Endothelial cell (in vitro differentiated cells): ENCODE data around the gene AGPAT1. TPM values are rescaled to one million over a fixed set of nuclear protein-coding genes. Genes with fewer than 3 reads are reported as not detected.

ENCODE experiments used
- DNase-seq: peaks from one replicate; pipeline ENCODE4 v3.0.0; 2021; ENCODE audit warnings: low spot score
- H3K27ac Mint-ChIP-seq: one replicate; pipeline ENCODE4 v1.8.0; 2021; ENCODE audit warnings: mixed read lengths, inconsistent platforms; ENCODE audit not compliant: unreplicated experiment
- H3K27me3 Mint-ChIP-seq: one replicate; pipeline ENCODE4 v1.8.0; 2021; ENCODE audit warnings: mild to moderate bottlenecking, moderate library complexity, mixed read lengths, inconsistent platforms; ENCODE audit not compliant: unreplicated experiment
- H3K36me3 Mint-ChIP-seq: one replicate; pipeline ENCODE4 v1.8.0; 2021; ENCODE audit warnings: mild to moderate bottlenecking, low read depth, mixed read lengths, inconsistent platforms; ENCODE audit not compliant: unreplicated experiment
- H3K4me1 Mint-ChIP-seq: one replicate; pipeline ENCODE4 v1.8.0; 2021; ENCODE audit warnings: mild to moderate bottlenecking, mixed read lengths, inconsistent platforms; ENCODE audit not compliant: unreplicated experiment
- H3K4me3 Mint-ChIP-seq: one replicate; pipeline ENCODE4 v1.8.0; 2021; ENCODE audit warnings: mild to moderate bottlenecking, mixed read lengths, inconsistent platforms; ENCODE audit not compliant: unreplicated experiment
- H3K9me3 Mint-ChIP-seq: one replicate; pipeline ENCODE4 v1.8.0; 2021; ENCODE audit warnings: mixed read lengths, inconsistent platforms; ENCODE audit not compliant: unreplicated experiment
- total RNA-seq: library from RNA; stranded (reverse); fragmentation: NEBNext Ultra II Directional; extraction: Animal tissue kit (Norgen Biotek cat#: 25700); gene quantifications from one replicate; pipeline ENCODE4 v1.2.1, GENCODE V29; 2021; ENCODE audit not compliant: unreplicated experiment
- TF ChIP-seq, protein P1 (sequence below): fragments of 200-600 bp; sonication (generic); IDR thresholded peaks from one replicate; pipeline ENCODE4 v1.5.0; 2021; ENCODE audit warnings: antibody characterized with exemption; ENCODE audit not compliant: unreplicated experiment

AGPAT1 gene
- total RNA-seq, 1 donor from 2014 or later = 93.3 TPM

DNA sequence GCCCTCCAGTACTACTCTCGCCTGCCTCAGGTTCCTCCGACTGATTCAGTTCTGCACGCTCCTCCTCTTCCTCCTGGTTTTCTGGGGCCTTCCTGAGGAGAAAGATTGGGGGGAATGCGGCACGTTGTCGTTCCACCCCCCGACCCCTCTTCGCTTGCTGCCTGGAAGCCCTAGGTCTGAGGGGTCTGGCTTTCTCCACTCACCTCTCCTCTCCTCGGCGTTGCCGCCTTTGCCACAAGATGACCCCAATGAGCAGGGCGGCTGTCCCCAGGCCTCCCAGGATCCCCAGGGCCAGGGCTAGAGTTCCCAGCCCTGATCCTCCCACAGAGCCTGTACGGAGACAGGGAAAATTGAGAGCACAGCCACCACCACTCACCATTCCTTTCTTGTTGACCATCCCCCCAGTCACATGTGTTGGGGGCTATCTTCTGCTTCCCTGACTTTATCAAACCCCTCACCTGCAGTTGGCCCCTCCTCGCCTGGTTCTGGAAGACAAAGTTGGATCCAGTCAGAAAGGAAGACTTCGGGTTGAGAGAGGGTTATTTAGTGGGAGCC lies 5.3 kb upstream of the AGPAT1 start:
- DNase-seq = no peak
- TF ChIP-seq, protein P1, sequence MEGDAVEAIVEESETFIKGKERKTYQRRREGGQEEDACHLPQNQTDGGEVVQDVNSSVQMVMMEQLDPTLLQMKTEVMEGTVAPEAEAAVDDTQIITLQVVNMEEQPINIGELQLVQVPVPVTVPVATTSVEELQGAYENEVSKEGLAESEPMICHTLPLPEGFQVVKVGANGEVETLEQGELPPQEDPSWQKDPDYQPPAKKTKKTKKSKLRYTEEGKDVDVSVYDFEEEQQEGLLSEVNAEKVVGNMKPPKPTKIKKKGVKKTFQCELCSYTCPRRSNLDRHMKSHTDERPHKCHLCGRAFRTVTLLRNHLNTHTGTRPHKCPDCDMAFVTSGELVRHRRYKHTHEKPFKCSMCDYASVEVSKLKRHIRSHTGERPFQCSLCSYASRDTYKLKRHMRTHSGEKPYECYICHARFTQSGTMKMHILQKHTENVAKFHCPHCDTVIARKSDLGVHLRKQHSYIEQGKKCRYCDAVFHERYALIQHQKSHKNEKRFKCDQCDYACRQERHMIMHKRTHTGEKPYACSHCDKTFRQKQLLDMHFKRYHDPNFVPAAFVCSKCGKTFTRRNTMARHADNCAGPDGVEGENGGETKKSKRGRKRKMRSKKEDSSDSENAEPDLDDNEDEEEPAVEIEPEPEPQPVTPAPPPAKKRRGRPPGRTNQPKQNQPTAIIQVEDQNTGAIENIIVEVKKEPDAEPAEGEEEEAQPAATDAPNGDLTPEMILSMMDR = no peak
- H3K27me3 Mint-ChIP-seq = peaks cover 9% of the 10 kb centered on the region
- H3K36me3 Mint-ChIP-seq = peaks cover 14% of the 10 kb centered on the region
- H3K27ac Mint-ChIP-seq = no peak overlapping the region
- no peaks in the 10 kb centered on the region for H3K9me3 Mint-ChIP-seq
- peak overlapping the region; percentile 25 for H3K4me3 Mint-ChIP-seq
- H3K4me1 Mint-ChIP-seq = peaks cover 58% of the 10 kb centered on the region

DNA sequence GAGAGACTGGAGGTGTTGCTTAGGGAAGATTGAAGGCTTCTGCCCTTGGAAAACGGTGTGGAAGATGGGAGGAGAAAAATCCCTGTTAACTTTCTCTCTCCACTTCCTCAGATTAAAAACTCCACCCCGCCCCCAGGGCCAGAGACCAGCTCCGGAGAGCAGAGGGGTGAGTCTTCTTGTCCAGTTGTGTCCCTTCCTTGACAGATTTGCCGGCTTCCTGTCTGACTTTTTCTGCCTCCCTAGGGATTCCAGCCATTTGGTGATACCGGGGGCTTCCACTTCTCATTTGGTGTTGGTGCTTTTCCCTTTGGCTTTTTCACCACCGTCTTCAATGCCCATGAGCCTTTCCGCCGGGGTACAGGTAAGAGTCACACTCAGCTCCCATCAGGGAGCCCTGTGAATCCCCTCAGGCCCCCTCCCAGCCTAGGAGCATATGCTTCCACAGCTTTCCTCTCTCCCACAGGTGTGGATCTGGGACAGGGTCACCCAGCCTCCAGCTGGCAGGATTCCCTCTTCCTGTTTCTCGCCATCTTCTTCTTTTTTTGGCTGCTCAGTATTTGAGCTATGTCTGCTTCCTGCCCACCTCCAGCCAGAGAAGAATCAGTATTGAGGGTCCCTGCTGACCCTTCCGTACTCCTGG lies 4.0 kb upstream of the AGPAT1 start:
- Mint-ChIP-seq H3K27me3 (peaks cover 9% of the 10 kb centered on the region), H3K27ac (peak overlapping the region; percentile 95), H3K9me3 (no peaks in the 10 kb centered on the region), H3K36me3 (peaks cover 7% of the 10 kb centered on the region), H3K4me3 (peak overlapping the region; percentile 98), H3K4me1 (peaks cover 56% of the 10 kb centered on the region)
- no peak for DNase-seq
- TF ChIP-seq, protein P1 = no peak

DNA sequence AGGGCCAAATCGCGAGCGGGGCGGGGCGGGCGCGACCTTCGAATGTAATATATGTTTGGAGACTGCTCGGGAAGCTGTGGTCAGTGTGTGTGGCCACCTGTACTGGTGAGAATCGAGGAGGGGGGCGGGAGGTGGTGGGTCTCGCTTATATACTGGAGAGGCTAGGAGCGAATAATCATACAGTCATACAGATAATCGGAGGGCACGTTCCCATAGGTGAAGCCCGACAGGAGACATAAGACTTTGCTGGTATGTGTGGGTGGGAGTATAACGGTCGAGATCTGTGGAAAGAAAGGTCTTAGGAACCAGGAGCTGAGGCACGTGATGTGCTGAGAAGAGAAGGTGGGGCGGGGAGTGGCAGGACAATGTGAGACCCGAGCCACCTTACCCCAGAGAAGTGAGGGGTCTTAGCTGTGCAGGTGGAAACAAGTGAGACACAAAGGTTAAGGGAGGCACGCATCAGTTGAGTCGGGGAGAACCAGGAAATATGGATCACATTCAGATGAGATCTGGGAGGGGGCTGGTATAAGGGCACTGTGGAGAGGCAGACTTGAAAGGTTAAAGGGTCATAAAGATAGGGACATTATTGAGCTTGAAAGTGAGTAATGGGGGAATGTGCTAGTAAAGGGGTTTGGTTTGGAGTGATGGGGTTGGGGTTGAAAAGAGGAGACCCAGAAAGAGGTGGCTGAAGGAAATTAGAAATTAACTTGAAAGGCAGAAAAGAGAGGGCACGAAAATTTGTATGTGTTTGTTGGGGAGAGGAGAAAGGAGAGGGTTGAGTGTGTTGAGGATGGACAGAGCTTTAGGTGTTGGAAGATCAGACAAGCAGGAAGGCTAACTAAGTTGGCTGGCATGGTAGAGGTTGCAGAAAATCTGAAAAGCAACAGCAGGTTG lies 2.9 kb upstream of the AGPAT1 start:
- H3K9me3 Mint-ChIP-seq = no peaks in the 10 kb centered on the region
- H3K36me3 Mint-ChIP-seq = peaks cover 7% of the 10 kb centered on the region
- TF ChIP-seq, protein P1 = no peak
- peaks cover 12% of the 10 kb centered on the region for H3K27me3 Mint-ChIP-seq
- peak overlapping the region; percentile 95 for H3K27ac Mint-ChIP-seq
- H3K4me1 Mint-ChIP-seq = peaks cover 61% of the 10 kb centered on the region
- H3K4me3 Mint-ChIP-seq = peak overlapping the region; percentile 98
- DNase-seq = no peak

DNA sequence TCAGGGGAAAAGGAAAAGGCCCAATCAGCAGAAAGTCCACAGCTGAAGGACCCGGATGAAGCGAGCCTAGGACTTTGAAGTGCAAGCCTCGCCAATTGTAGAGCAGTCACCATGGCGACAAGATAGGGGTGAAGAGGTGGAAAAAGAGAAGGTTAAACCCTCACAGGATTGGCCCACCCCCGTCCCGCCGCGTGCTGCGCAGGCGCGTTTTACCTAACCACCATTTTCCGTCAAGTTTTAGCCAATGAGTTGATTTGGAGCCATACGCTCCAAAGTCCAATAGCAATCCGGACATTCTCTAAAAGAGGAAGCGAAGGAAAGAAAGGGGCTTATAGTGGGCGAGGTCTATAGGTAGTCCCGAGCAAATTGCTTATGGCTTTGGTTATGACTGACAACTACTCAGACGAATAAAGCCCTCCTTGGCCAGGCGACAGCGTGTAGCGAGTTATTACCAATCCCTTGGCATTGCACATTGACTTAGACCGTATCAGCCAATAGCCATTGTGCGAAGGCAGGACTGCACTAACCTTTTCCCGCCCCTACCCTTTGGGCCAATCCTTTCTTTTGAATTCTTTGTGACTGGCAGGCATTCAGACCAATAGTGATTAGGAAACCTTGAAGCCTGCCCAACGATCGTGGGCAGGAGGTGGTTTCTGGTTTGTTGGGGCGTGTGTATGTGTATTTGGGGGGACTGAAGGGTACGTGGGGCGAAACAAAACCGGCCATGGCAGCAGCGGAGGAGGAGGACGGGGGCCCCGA lies 2.1 kb upstream of the AGPAT1 start, which contains the start of gene RNF5:
TSS of gene RNF5 (plus strand) at position 618 of the 759 bp plus-strand sequence. CDS start at position 725, 107 bp downstream.
- Mint-ChIP-seq H3K9me3 (no peaks in the 10 kb centered on the region), H3K27ac (peak within 1 kb of the TSS; percentile 95), H3K27me3 (peaks cover 12% of the 10 kb centered on the region), H3K4me1 (peaks cover 68% of the 10 kb centered on the region), H3K36me3 (peaks cover 7% of the 10 kb centered on the region), H3K4me3 (peak within 1 kb of the TSS; percentile 98)
- peak; percentile 82 for DNase-seq
- TF ChIP-seq, protein P1 = no peak
